GM18505 (cell line): ENCODE results near the gene LGR6.

Experiments used
- ATAC-seq: cut with Tn5 transposase; IDR thresholded peaks from one replicate; pipeline ENCODE4 v1.9.1; 2021; ENCODE audit not compliant: unreplicated experiment
- POLR2A ChIP-seq: IDR thresholded peaks from 4 replicates; pipeline ENCODE4 v1.6.1; 2011; ENCODE audit warnings: borderline replicate concordance; ENCODE audit not compliant: insufficient read depth, insufficient read length; ENCODE audit errors: extremely low read depth

LGR6 gene

GRCh38 chr1:202154766-202155477 is 38.7 kb upstream of the LGR6 start:
- no peak for ATAC-seq
- TF ChIP-seq POLR2A = no peak

- no peak for ATAC-seq
- TF ChIP-seq POLR2A = no peak
Measured at GRCh38 chr1:202155478-202156021, 38.0 kb upstream of the LGR6 start.

DNA sequence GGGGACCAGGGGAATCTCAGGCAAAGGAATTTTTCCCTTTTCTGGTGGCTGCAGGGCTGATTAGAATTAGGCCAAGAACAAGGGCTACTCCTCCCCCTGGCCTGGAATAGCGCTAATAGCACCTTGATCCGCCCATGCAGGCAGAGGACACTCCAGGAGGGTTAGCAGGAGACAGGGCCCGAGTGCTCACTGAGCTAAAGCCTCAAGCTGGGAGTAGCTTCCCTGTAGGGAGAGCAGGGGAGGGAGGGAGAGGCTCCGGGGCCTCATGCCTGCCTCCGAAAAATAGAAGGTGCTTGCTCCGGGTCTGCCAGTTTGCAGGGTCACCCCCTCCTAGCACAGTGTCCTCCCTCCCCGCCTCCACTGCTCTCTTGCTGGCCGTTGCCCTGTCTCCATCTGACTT is 37.0 kb upstream of the LGR6 start:
- TF ChIP-seq POLR2A = no peak
- ATAC-seq = no peak

GRCh38 chr1:202157945-202158344 is 35.7 kb upstream of the LGR6 start:
- no peak for ATAC-seq
- TF ChIP-seq POLR2A = no peak

GRCh38 chr1:202158810-202159533 is 34.6 kb upstream of the LGR6 start:
- ATAC-seq = no peak
- peak; percentile 37 for TF ChIP-seq POLR2A

DNA sequence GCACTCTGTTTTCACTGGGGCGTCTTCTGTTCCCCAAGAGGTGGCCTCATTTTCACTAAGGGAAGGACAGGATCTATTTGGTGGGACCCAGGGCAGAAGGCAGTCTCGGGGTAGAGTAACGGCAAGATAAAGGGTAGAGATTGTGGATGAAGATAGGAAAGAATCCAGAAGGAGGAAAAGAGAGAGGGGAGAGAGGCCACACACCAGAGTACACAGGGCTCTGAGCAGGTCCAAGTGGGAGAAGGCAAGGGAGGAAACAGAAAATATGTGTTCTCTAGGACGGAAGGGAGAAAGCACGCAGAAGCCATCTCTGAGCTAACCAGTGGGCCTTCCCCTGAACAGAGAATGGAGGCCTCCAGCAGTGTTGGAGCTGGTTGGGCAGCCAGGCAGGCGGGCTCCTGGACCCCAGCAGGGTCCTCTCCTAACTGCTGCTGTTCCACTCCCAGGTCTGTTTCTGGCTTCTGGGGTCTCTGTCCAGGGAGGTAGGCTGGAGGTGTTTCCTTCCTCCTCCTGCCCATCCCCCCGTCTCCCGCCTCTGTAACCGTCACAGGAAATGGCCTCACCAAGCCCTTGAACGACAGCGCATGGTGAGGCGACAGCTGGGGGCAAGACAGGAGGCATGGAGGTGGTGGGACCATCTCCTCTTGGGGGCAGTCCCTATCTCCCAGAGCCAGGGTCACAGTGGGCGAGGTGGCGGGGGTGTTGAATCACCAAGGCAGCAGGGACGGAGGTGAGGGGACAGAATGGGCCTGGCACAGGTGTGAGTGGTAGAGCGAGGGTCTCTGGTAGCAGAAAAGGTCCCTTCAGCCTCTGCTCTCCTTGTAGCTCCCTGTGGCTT is 33.8 kb upstream of the LGR6 start:
- TF ChIP-seq POLR2A = peak; percentile 60
- ATAC-seq = no peak

DNA sequence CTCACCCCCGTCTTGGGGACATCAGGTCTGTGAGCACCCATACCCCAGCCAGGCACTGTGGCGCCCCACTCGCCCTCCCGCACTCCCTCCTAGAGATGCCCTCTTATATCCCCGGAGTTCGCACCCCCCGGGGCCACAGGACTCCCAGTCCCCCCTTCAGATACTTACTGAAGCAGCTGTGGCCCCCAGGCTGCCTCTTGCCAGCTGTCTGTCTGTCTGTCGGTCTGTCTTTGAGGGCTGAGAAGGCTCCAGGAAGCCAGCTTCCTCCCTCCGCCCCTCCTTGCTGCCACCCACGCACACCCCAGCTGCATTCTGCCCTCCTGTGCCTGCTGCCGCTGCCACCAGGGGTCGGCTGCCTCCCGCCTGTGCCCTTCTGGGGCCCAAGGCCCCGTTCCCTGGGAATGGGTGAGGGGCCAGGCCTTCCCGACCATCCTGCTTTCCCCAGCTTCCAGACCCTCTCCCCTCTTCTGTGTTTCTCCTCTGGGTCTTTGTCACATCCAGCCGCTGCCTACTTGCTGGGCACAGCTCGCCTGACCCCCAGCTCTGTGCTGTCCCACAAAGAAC is 33.1 kb upstream of the LGR6 start, which contains the start of gene PTPN7:
PTPN7 (minus strand) TSS at position 226 of the 564 bp plus-strand sequence. CDS start 1,200 bp downstream, outside the sequence.
- peak; percentile 64 for TF ChIP-seq POLR2A
- ATAC-seq = peak; percentile 51

- no peak for ATAC-seq
- no peak for TF ChIP-seq POLR2A
Measured at GRCh38 chr1:202161151-202162046, 32.2 kb upstream of the LGR6 start.

GRCh38 chr1:202162047-202162417 is 31.6 kb upstream of the LGR6 start:
- no peak for TF ChIP-seq POLR2A
- ATAC-seq = no peak

GRCh38 chr1:202162418-202163280 is 30.9 kb upstream of the LGR6 start:
- no peak for ATAC-seq
- no peak for TF ChIP-seq POLR2A
